Karpas-422 (cell line): ENCODE data around the gene DUSP22. TPM values are rescaled to one million over a fixed set of nuclear protein-coding genes. Genes with fewer than 3 reads are reported as not detected.

Experiments
- DNase-seq: peaks from one replicate; pipeline ENCODE4 v3.0.0-alpha.2; 2015
- H2AFZ ChIP-seq: fragments of 200-600 bp; sonication (generic); 2 replicates; pipeline ENCODE4 v1.6.1; 2014; ENCODE audit warnings: antibody characterized with exemption, low read length, mixed read lengths
- H3K27ac ChIP-seq: fragments of 200-600 bp; sonication (generic); 2 replicates; pipeline ENCODE4 v1.5.1; 2014; ENCODE audit warnings: mild to moderate bottlenecking, low read length, moderate library complexity
- H3K27me3 ChIP-seq: fragments of 200-600 bp; sonication (generic); 2 replicates; pipeline ENCODE4 v1.6.1; 2014; ENCODE audit warnings: low read length, mixed read lengths
- H3K36me3 ChIP-seq: fragments of 200-600 bp; sonication (generic); 2 replicates; pipeline ENCODE4 v1.6.1; 2014; ENCODE audit warnings: low read length, mixed read lengths; ENCODE audit not compliant: insufficient read depth
- H3K4me1 ChIP-seq: fragments of 200-600 bp; sonication (generic); 2 replicates; pipeline ENCODE4 v1.6.1; 2014; ENCODE audit warnings: mild to moderate bottlenecking, low read length, mixed read lengths
- H3K4me2 ChIP-seq: fragments of 200-600 bp; sonication (generic); 2 replicates; pipeline ENCODE4 v1.6.1; 2014; ENCODE audit warnings: low read length, low read depth, mild to moderate bottlenecking; ENCODE audit not compliant: poor library complexity, severe bottlenecking
- H3K4me3 ChIP-seq: fragments of 200-600 bp; sonication (generic); 2 replicates; pipeline ENCODE4 v1.5.1; 2014; ENCODE audit warnings: mild to moderate bottlenecking, antibody characterized with exemption, low read length, mixed read lengths
- H3K79me2 ChIP-seq: fragments of 200-600 bp; sonication (generic); 2 replicates; pipeline ENCODE4 v1.6.1; 2014; ENCODE audit warnings: mild to moderate bottlenecking, low read length, mixed read lengths
- H3K9ac ChIP-seq: fragments of 200-600 bp; sonication (generic); 2 replicates; pipeline ENCODE4 v1.6.0; 2014; ENCODE audit warnings: low read length
- H3K9me2 ChIP-seq: fragments of 200-600 bp; sonication (generic), shearing (Covaris generic); replicated peaks from 2 replicates; pipeline ENCODE4 v1.6.0; 2014; ENCODE audit warnings: mild to moderate bottlenecking, low read length, moderate library complexity; ENCODE audit not compliant: insufficient read depth
- H3K9me3 ChIP-seq: fragments of 300-700, 200-600 bp; sonication (generic); 2 replicates; pipeline ENCODE4 v1.6.1; 2014; ENCODE audit warnings: low read length, mixed read lengths
- H4K20me1 ChIP-seq: fragments of 200-600 bp; sonication (generic); 2 replicates; pipeline ENCODE4 v1.6.1; 2014; ENCODE audit warnings: mild to moderate bottlenecking, antibody characterized with exemption, low read length, low read depth; ENCODE audit not compliant: insufficient read depth
- total RNA-seq: library from RNA; depleted of rRNA; stranded (reverse); fragments of >200 nt; shearing (Covaris generic); gene quantifications from 2 replicates; pipeline ENCODE4 v1.2.3, GENCODE V29; 2014; ENCODE audit warnings: low replicate concordance

Gene DUSP22
- total RNA-seq, 1 experiment from 2014 or later: 13.2 TPM

DNA sequence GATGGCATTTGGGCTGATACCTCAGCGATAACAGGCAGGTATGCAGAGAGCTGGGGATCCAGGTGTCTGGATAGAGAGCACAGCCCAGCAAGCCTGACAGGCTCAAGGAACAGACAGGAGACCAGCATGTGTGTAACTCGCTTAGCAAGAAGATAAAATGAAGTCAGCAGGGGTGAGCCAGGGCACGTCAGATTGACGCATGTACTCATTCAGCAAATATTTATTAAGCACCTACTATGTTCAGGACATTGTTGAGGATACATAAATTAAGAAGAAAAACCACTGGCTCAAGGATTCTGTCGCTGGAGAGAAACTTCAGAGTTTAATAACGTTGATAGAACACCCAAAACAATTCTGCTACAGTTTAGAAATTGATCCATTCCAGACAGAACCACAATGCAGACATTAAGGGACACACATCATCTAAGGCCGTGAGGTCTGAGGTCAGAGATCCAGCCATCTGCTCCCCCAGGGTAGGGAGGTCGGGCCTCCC lies 1.0 kb upstream of the DUSP22 start:
- Histone ChIP-seq H3K4me1 (peaks cover 27% of the 10 kb centered on the region), H2AFZ (peak overlapping the region; percentile 99), H4K20me1 (no peaks in the 10 kb centered on the region), H3K79me2 (no peaks in the 10 kb centered on the region), H3K27me3 (no peaks in the 10 kb centered on the region), H3K27ac (no peak overlapping the region), H3K36me3 (no peaks in the 10 kb centered on the region), H3K4me3 (peak overlapping the region; percentile 82), H3K4me2 (peak overlapping the region; percentile 90), H3K9me2 (no peaks in the 10 kb centered on the region), H3K9ac (peak overlapping the region; percentile 84), H3K9me3 (no peaks in the 10 kb centered on the region)
- DNase-seq: no peak

DNA sequence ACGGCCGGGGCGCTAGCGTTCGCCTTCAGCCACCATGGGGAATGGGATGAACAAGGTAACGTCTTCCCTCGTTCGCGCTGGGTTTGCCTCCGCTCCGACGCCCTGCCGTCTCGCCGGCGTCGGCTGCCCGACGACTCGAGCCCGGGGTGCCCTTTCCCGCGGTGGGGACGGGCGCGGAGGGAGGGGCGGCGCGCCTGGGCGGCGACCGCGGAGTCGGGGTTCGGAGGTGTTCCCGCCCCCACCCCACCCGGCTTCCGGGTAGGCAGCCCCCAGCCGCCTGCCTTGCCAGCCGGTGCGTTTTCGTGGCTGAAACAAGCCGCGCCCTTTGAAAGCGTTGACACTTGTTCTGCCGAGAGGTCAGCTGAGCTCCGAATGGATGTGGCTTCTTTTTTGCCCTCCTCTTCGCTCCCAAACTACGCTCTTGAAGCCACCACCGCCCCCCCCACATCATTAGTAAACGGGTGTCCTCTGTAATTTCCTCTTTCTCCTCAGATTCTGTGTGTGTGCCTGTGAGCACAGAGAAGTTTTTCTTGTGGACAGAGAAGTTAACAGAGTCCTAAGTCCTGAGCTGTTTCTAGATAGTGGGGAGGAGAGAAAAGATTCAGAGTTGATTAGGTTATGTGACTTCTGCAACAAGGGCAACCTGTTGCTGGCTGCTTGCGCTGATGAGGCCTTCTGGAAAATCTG lies 362 bp downstream of the DUSP22 start:
- Histone ChIP-seq H3K27me3 (no peaks in the 10 kb centered on the region; the same call in 1 of the 2 replicates), H3K9ac (peak overlapping the region; percentile 84), H4K20me1 (peaks cover 9% of the 10 kb centered on the region; the same call in 1 of the 2 replicates), H3K79me2 (no peaks in the 10 kb centered on the region), H3K9me3 (no peaks in the 10 kb centered on the region), H3K4me3 (peak overlapping the region; percentile 82), H3K36me3 (no peaks in the 10 kb centered on the region), H3K4me2 (peak overlapping the region; percentile 90), H2AFZ (peak overlapping the region; percentile 85), H3K27ac (no peak overlapping the region), H3K4me1 (peaks cover 41% of the 10 kb centered on the region), H3K9me2 (no peaks in the 10 kb centered on the region)
- DNase-seq: peak; percentile 81

DNA sequence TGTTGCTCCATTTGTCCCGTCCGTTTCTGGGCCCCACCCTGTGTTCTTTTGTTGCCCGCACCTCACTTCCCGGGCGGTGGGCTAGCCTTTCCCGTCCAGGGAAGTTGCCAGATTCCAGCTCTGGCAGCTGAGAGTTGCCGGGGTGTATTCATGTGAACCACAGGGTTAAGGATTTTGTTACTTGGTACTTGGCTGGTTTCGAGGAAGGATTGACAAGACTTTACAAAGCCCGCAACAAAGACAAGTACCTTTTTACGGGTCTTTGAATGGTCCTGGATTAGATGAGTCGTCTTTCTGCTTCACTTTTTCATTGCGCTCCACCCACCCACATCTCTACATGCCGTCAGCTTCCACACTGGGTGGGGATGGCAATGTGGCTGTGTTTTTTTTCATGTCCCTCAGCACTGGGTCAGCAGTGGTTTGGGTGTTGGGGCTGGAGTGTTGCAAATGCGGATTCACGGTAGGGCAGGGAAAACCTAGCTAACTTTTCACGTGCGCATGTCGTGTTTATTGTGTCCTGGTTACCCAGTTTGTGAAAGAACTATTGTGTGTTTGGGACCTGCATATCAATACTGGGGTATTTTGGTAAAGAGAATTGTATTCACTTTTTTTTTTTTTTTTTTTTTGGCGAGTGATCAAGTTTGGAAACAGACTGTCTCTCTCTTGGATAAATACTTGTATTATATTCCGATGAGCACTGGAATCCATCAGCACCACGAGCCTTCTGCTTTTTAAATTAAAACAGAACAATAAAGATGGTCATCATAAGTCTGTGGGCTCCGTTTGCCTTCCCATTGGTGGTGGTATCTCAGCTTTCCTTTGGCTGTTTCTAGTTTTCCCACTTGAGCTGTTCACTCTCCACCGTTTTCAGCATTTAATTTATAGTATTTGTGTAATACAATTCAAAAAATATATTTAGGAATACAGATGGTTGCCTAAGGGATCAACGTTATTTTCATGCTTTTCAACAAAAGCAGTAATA lies 1.2 kb downstream of the DUSP22 start:
- H3K4me2 ChIP-seq: peak overlapping the region; percentile 90
- H4K20me1 ChIP-seq: peaks cover 11% of the 10 kb centered on the region; the same call in 1 of the 2 replicates
- H3K9me3 ChIP-seq: no peaks in the 10 kb centered on the region
- no peaks in the 10 kb centered on the region for H3K79me2 ChIP-seq
- H2AFZ ChIP-seq: peak overlapping the region; percentile 85; the same call in 1 of the 2 replicates
- H3K36me3 ChIP-seq: no peaks in the 10 kb centered on the region
- H3K4me3 ChIP-seq: peak overlapping the region; percentile 82
- H3K4me1 ChIP-seq: peaks cover 49% of the 10 kb centered on the region
- DNase-seq: no peak
- H3K9ac ChIP-seq: peak overlapping the region; percentile 84
- no peaks in the 10 kb centered on the region for H3K9me2 ChIP-seq
- H3K27me3 ChIP-seq: no peaks in the 10 kb centered on the region; the same call in 1 of the 2 replicates
- H3K27ac ChIP-seq: no peak overlapping the region

DNA sequence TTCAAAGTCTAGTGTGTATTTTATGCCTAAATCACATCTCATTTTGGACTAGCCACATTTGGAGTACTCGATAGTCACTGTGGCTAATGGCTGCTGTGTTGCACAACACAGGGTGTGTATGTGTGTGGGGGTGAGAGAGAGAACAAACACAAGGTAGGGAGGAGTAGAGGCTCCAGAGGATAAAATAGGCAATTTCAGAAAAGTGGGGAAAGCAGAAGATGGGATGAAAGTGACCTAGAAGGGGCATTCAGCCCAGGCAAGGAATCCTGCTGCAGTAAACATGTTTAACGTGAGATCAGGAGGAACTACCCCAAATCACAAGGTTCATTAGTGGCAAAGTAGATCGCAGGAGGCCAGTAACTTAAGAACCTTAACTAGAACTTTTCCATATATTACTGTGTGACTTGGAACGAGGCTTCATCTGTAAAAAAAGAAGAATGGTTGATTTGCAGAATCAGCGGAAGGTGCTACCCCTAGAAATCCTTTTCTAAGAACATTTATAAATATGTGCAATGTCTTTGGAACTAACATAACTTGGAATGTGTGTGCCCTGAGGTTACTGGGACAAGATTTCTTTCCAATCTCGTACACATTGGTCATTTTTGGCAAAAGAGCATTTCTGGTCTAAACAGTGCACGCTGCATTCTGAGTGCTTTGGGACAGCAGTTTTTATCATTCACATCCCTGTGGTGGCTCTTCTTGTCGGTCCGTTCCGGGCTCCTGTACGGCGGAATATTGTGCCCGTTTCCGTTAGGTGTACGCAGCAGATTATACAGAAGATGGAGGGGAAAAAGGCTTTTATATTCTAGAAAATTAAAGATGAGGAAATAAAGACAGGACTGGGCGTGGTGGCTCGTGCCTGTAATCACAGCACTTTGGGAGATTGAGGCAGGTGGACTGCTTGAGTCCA lies 2.6 kb downstream of the DUSP22 start:
- H4K20me1 ChIP-seq: peaks cover 14% of the 10 kb centered on the region; the same call in 1 of the 2 replicates
- H3K27ac ChIP-seq: no peak overlapping the region
- H2AFZ ChIP-seq: no peak overlapping the region
- no peak for DNase-seq
- peaks cover 62% of the 10 kb centered on the region for H3K4me1 ChIP-seq
- H3K9me3 ChIP-seq: no peaks in the 10 kb centered on the region
- H3K4me3 ChIP-seq: no peak overlapping the region
- no peak overlapping the region for H3K4me2 ChIP-seq
- no peaks in the 10 kb centered on the region for H3K9me2 ChIP-seq
- no peak overlapping the region for H3K9ac ChIP-seq
- no peaks in the 10 kb centered on the region; the same call in 1 of the 2 replicates for H3K27me3 ChIP-seq
- no peaks in the 10 kb centered on the region for H3K79me2 ChIP-seq
- no peaks in the 10 kb centered on the region for H3K36me3 ChIP-seq

- Histone ChIP-seq H3K9ac (no peak overlapping the region), H2AFZ (no peak overlapping the region), H3K36me3 (no peaks in the 10 kb centered on the region), H3K27me3 (no peaks in the 10 kb centered on the region; the same call in 1 of the 2 replicates), H3K9me3 (no peaks in the 10 kb centered on the region), H3K9me2 (no peaks in the 10 kb centered on the region), H3K4me3 (no peak overlapping the region), H3K27ac (no peak overlapping the region), H3K79me2 (no peaks in the 10 kb centered on the region), H3K4me1 (peaks cover 53% of the 10 kb centered on the region), H3K4me2 (peak overlapping the region; percentile 53), H4K20me1 (peaks cover 20% of the 10 kb centered on the region; the same call in 1 of the 2 replicates)
- DNase-seq: peak; percentile 40
Measured at GRCh38 chr6:296151-297122, 4.2 kb downstream of the DUSP22 start.

DNA sequence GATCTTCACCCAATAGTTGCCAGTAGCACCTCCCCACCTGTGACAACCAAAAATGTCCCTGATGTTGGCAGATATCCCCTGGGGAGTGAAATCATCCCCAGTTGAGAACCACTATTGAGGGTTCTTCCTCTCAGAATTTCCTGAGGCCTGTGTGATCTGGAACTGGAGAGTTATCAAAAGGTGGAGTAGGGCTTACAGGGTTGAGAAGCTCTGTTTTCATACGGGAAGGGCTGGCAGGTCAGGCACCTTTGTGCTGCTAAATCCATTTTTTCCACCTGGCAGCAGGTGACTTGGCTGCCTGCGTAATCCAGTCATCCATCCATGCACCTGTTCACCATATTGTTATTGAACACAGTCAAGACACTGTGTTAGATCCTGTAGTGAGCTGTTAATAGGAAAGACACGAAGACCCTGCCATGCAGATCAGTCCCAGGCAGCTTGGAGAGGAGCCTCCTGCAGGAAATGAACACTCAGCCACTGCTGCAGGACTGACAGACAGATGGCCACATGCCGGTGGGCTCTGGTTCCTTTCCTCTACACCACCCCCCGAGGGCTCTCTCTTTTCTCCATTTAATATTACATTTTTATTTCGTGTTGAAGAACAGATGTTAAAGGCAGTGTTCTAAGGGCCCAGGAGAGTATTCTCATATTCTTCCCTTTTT lies 5.4 kb downstream of the DUSP22 start:
- peak; percentile 58 for DNase-seq
- Histone ChIP-seq H3K9me3 (no peaks in the 10 kb centered on the region), H3K9ac (no peak overlapping the region), H3K27me3 (no peaks in the 10 kb centered on the region; the same call in 1 of the 2 replicates), H3K4me3 (peak overlapping the region; percentile 30), H2AFZ (no peak overlapping the region), H3K4me1 (peaks cover 49% of the 10 kb centered on the region), H3K4me2 (peak overlapping the region; percentile 53), H3K9me2 (no peaks in the 10 kb centered on the region), H4K20me1 (peaks cover 20% of the 10 kb centered on the region; the same call in 1 of the 2 replicates), H3K79me2 (no peaks in the 10 kb centered on the region), H3K36me3 (no peaks in the 10 kb centered on the region), H3K27ac (no peak overlapping the region)
